ENCODE results near the gene SGSM1.
A peak's percentile ranks its signal among the peaks of the same experiment; 100 is the strongest.
"Not testable (repeated sequence)": the region's sequence is repeated elsewhere in the genome, so short reads cannot be mapped to it uniquely, and the experiment has no call there.

The SGSM1 gene

GRCh38 chr22:24836282-24836681 lies 30.3 kb downstream of the SGSM1 start:
- Histone ChIP-seq H3K4me3 (ENCODE audit: low read depth in 1 of 2, low read length in 2 of 2) (no peak overlapping the region), H3K36me3 (ENCODE audit: insufficient read depth, low read length) (no peaks in the 10 kb centered on the region), H3K27ac (ENCODE audit: low read length) (no peak overlapping the region), H2AFZ (ENCODE audit: low read depth, low read length) (no peak overlapping the region), H3K4me2 (ENCODE audit: insufficient read depth, low read length) (no peak overlapping the region), H3K4me1 (ENCODE audit: insufficient read depth, low read length) (no peaks in the 10 kb centered on the region), H3K9me3 (ENCODE audit: insufficient read depth, low read length, severe bottlenecking) (no peaks in the 10 kb centered on the region), H3K27me3 (ENCODE audit: insufficient read depth, low read length, poor library complexity) (peaks cover 12% of the 10 kb centered on the region), H3K9ac (ENCODE audit: low read depth, low read length) (no peak overlapping the region), H4K20me1 (ENCODE audit: insufficient read depth, low read length) (no peaks in the 10 kb centered on the region), H3K79me2 (ENCODE audit: insufficient read depth, low read length) (no peaks in the 10 kb centered on the region)
- no peak for DNase-seq
- no peak for ATAC-seq (ENCODE audit: insufficient read depth, low read depth)
- TF ChIP-seq, protein P1, sequence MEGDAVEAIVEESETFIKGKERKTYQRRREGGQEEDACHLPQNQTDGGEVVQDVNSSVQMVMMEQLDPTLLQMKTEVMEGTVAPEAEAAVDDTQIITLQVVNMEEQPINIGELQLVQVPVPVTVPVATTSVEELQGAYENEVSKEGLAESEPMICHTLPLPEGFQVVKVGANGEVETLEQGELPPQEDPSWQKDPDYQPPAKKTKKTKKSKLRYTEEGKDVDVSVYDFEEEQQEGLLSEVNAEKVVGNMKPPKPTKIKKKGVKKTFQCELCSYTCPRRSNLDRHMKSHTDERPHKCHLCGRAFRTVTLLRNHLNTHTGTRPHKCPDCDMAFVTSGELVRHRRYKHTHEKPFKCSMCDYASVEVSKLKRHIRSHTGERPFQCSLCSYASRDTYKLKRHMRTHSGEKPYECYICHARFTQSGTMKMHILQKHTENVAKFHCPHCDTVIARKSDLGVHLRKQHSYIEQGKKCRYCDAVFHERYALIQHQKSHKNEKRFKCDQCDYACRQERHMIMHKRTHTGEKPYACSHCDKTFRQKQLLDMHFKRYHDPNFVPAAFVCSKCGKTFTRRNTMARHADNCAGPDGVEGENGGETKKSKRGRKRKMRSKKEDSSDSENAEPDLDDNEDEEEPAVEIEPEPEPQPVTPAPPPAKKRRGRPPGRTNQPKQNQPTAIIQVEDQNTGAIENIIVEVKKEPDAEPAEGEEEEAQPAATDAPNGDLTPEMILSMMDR (IDR thresholded peaks at IDR 0.05; ENCODE audit: borderline replicate concordance, extremely low read depth, low read length, poor library complexity, severe bottlenecking) = no peak
- no peak for TF ChIP-seq EZH2 (IDR thresholded peaks at IDR 0.05; ENCODE audit: borderline replicate concordance, low read depth, low read length, severe bottlenecking)

- TF ChIP-seq, protein P1 (IDR thresholded peaks at IDR 0.05; ENCODE audit: borderline replicate concordance, extremely low read depth, low read length, poor library complexity, severe bottlenecking) = peak; percentile 10
- not testable (repeated sequence) for H3K4me2 ChIP-seq (ENCODE audit: insufficient read depth, low read length); DNase-seq; H3K4me1 ChIP-seq (ENCODE audit: insufficient read depth, low read length); ATAC-seq (ENCODE audit: insufficient read depth, low read depth); H3K9ac ChIP-seq (ENCODE audit: low read depth, low read length); H4K20me1 ChIP-seq (ENCODE audit: insufficient read depth, low read length); H3K27ac ChIP-seq (ENCODE audit: low read length); H3K79me2 ChIP-seq (ENCODE audit: insufficient read depth, low read length); H3K36me3 ChIP-seq (ENCODE audit: insufficient read depth, low read length); H2AFZ ChIP-seq (ENCODE audit: low read depth, low read length); H3K9me3 ChIP-seq (ENCODE audit: insufficient read depth, low read length, severe bottlenecking); H3K4me3 ChIP-seq (ENCODE audit: low read depth in 1 of 2, low read length in 2 of 2)
- peaks cover 10% of the 10 kb centered on the region for H3K27me3 ChIP-seq (ENCODE audit: insufficient read depth, low read length, poor library complexity)
These were observed 31.5 kb downstream of the SGSM1 start for GRCh38 chr22:24837517-24837916.

DNA sequence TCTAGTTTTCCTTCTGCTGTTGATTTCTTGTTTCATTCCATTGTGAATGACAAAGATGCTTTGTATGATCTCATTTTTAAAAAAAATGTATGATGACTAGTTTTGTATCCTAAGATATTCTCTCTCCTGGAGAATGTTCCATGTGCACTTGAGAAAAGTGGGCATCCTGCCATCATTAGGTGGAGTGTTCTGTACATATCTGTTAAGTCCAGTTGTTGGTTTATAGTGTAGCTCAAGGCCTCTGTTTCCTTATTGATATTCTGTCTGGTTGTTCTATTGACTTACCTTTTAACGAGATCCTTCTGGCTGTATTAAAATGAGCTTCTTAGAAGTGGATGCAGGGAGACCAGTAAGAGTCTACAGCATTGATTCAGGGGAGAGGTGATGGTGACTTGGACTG lies 35.2 kb downstream of the SGSM1 start:
- H3K36me3 ChIP-seq (ENCODE audit: insufficient read depth, low read length) = no peaks in the 10 kb centered on the region
- no peak overlapping the region for H3K27ac ChIP-seq (ENCODE audit: low read length)
- ATAC-seq (ENCODE audit: insufficient read depth, low read depth) (no peak), DNase-seq (no peak)
- no peaks in the 10 kb centered on the region for H3K4me1 ChIP-seq (ENCODE audit: insufficient read depth, low read length)
- no peaks in the 10 kb centered on the region for H3K27me3 ChIP-seq (ENCODE audit: insufficient read depth, low read length, poor library complexity)
- H3K4me3 ChIP-seq (ENCODE audit: low read depth in 1 of 2, low read length in 2 of 2) = no peak overlapping the region
- H3K79me2 ChIP-seq (ENCODE audit: insufficient read depth, low read length) = no peaks in the 10 kb centered on the region
- H3K9me3 ChIP-seq (ENCODE audit: insufficient read depth, low read length, severe bottlenecking) = no peaks in the 10 kb centered on the region
- H3K4me2 ChIP-seq (ENCODE audit: insufficient read depth, low read length) = no peak overlapping the region
- H4K20me1 ChIP-seq (ENCODE audit: insufficient read depth, low read length) = 0 out of 2 replicates have a peak, but pooled peaks cover 2% of the 10 kb centered on the region
- no peak overlapping the region for H2AFZ ChIP-seq (ENCODE audit: low read depth, low read length)
- no peak for TF ChIP-seq EZH2 (IDR thresholded peaks at IDR 0.05; ENCODE audit: borderline replicate concordance, low read depth, low read length, severe bottlenecking)
- TF ChIP-seq, protein P1 (IDR thresholded peaks at IDR 0.05; ENCODE audit: borderline replicate concordance, extremely low read depth, low read length, poor library complexity, severe bottlenecking) = no peak
- no peak overlapping the region for H3K9ac ChIP-seq (ENCODE audit: low read depth, low read length)

- no peak overlapping the region for H3K4me3 ChIP-seq (ENCODE audit: low read depth in 1 of 2, low read length in 2 of 2)
- H3K9me3 ChIP-seq (ENCODE audit: insufficient read depth, low read length, severe bottlenecking) = no peaks in the 10 kb centered on the region
- no peak for TF ChIP-seq EZH2 (IDR thresholded peaks at IDR 0.05; ENCODE audit: borderline replicate concordance, low read depth, low read length, severe bottlenecking)
- TF ChIP-seq, protein P1 (IDR thresholded peaks at IDR 0.05; ENCODE audit: borderline replicate concordance, extremely low read depth, low read length, poor library complexity, severe bottlenecking) = no peak
- DNase-seq (peak; percentile 34), ATAC-seq (ENCODE audit: insufficient read depth, low read depth) (no peak)
- no peak overlapping the region for H3K9ac ChIP-seq (ENCODE audit: low read depth, low read length)
- 0 out of 2 replicates have a peak, but pooled peaks cover 2% of the 10 kb centered on the region for H4K20me1 ChIP-seq (ENCODE audit: insufficient read depth, low read length)
- no peak overlapping the region for H3K4me2 ChIP-seq (ENCODE audit: insufficient read depth, low read length)
- H3K27ac ChIP-seq (ENCODE audit: low read length) = no peak overlapping the region
- no peaks in the 10 kb centered on the region for H3K36me3 ChIP-seq (ENCODE audit: insufficient read depth, low read length)
- no peaks in the 10 kb centered on the region for H3K27me3 ChIP-seq (ENCODE audit: insufficient read depth, low read length, poor library complexity)
- H3K4me1 ChIP-seq (ENCODE audit: insufficient read depth, low read length) = no peaks in the 10 kb centered on the region
- H3K79me2 ChIP-seq (ENCODE audit: insufficient read depth, low read length) = no peaks in the 10 kb centered on the region
- H2AFZ ChIP-seq (ENCODE audit: low read depth, low read length) = no peak overlapping the region
These were observed 37.0 kb downstream of the SGSM1 start for GRCh38 chr22:24843048-24843447.

Measured in DND-41 (cell line).